ENCODE data around the gene PARP4. TPM values are rescaled to one million over a fixed set of nuclear protein-coding genes. Genes with fewer than 3 reads are reported as not detected.
A peak's percentile ranks its signal among the peaks of the same experiment; 100 is the strongest.
"Not testable (repeated sequence)": the region's sequence is repeated elsewhere in the genome, so short reads cannot be mapped to it uniquely, and the experiment has no call there.

PARP4 gene
- total RNA-seq, 1 donor from 2014 or later, result 11.8 TPM

GRCh38 chr13:24396821-24397220, 115.8 kb downstream of the PARP4 start:
- no peak for TF ChIP-seq CTCF (IDR thresholded peaks at IDR 0.05; ENCODE audit: insufficient read depth, low read length, severe bottlenecking)
- Histone ChIP-seq H3K27me3 (ENCODE audit: control insufficient read depth, insufficient read depth, low read length) (no peaks in the 10 kb centered on the region), H3K36me3 (ENCODE audit: control insufficient read depth, insufficient read depth, low read length) (no peaks in the 10 kb centered on the region), H3K4me3 (ENCODE audit: low read depth, low read length) (no peak overlapping the region)
- FAIRE-seq, result no peak
- no peak for DNase-seq (ENCODE audit: low read depth)

GRCh38 chr13:24392972-24393371, 119.6 kb downstream of the PARP4 start:
- no peaks in the 10 kb centered on the region for H3K36me3 ChIP-seq (ENCODE audit: control insufficient read depth, insufficient read depth, low read length)
- DNase-seq (ENCODE audit: low read depth), result no peak
- H3K27me3 ChIP-seq (ENCODE audit: control insufficient read depth, insufficient read depth, low read length), result no peaks in the 10 kb centered on the region
- no peak overlapping the region for H3K4me3 ChIP-seq (ENCODE audit: low read depth, low read length)
- no peak for TF ChIP-seq CTCF (IDR thresholded peaks at IDR 0.05; ENCODE audit: insufficient read depth, low read length, severe bottlenecking)
- no peak for FAIRE-seq

GRCh38 chr13:24391771-24392683, 120.6 kb downstream of the PARP4 start:
- H3K4me3 ChIP-seq (ENCODE audit: low read depth, low read length); H3K36me3 ChIP-seq (ENCODE audit: control insufficient read depth, insufficient read depth, low read length); DNase-seq (ENCODE audit: low read depth); FAIRE-seq; H3K27me3 ChIP-seq (ENCODE audit: control insufficient read depth, insufficient read depth, low read length): not testable (repeated sequence)

DNA sequence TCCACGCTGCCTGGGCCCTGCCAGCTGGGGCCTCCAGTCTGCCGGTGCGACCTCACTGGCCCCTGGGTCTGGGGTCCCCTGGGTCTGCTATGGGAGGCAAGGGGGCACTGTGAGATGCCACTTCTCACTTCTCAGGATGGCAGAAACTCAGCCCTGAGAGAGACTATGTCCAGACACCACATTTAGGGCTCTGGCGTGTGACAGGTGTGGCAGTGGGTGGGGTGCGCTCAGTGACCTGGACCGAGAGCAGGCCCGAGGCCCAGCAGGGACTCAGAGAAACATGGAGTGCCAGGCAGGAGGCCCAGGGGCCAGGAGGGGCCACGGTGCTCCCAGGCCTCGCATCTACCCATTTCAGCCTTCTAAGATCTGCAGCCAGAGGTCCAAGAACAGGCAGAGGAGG, 121.8 kb downstream of the PARP4 start:
- H3K36me3 ChIP-seq (ENCODE audit: control insufficient read depth, insufficient read depth, low read length); FAIRE-seq; DNase-seq (ENCODE audit: low read depth); H3K27me3 ChIP-seq (ENCODE audit: control insufficient read depth, insufficient read depth, low read length); H3K4me3 ChIP-seq (ENCODE audit: low read depth, low read length): not testable (repeated sequence)

DNA sequence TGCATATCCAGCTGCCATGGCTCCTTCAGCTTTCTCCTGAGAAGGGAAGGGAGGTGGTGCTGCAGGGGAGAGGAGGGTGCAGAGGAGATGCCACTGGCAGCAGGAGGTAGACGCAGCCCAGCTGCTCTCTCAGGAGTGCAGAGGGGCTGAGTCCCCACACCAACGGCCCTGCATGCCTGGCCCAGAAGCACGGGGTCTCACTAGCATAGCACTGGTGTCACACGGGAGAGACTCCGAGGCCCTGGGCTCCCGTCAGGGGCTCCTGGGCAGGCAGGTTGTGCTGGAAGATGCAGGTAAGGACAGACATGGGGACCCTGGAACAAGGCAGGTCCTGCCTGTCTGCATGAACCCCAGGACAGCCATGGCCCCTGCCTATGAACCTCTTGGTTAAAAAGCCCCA, 123.1 kb downstream of the PARP4 start:
- FAIRE-seq (no peak), DNase-seq (ENCODE audit: low read depth) (no peak)
- Histone ChIP-seq H3K27me3 (ENCODE audit: control insufficient read depth, insufficient read depth, low read length) (peaks cover 1% of the 10 kb centered on the region), H3K4me3 (ENCODE audit: low read depth, low read length) (no peak overlapping the region), H3K36me3 (ENCODE audit: control insufficient read depth, insufficient read depth, low read length) (no peaks in the 10 kb centered on the region)
- no peak for TF ChIP-seq CTCF (IDR thresholded peaks at IDR 0.05; ENCODE audit: insufficient read depth, low read length, severe bottlenecking)

DNA sequence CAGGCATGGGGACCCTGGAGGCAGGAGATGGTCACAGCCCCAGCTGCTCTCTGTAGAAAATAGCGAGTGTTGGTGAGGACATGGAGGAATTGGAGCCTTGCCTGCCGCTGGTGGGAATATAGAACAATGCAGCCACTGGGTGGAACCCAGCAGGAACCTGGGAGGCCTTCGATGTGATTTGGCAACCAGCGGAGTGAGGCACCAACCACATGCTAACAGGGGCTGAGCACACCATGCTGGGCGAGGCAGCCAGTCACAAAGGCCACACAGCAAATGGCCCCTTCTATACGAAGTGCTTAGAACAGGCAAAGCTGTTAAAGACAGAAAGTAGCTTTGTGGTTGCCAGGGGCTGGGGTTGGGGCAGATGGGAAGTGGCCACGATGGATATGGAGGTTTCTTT, 123.8 kb downstream of the PARP4 start:
- not testable (repeated sequence) for H3K27me3 ChIP-seq (ENCODE audit: control insufficient read depth, insufficient read depth, low read length); H3K4me3 ChIP-seq (ENCODE audit: low read depth, low read length); DNase-seq (ENCODE audit: low read depth); H3K36me3 ChIP-seq (ENCODE audit: control insufficient read depth, insufficient read depth, low read length)
- FAIRE-seq, result peak; percentile 89

GRCh38 chr13:24386816-24387708, 125.5 kb downstream of the PARP4 start:
- no peaks in the 10 kb centered on the region for H3K36me3 ChIP-seq (ENCODE audit: control insufficient read depth, insufficient read depth, low read length)
- no peak overlapping the region for H3K4me3 ChIP-seq (ENCODE audit: low read depth, low read length)
- peaks cover 1% of the 10 kb centered on the region for H3K27me3 ChIP-seq (ENCODE audit: control insufficient read depth, insufficient read depth, low read length)
- DNase-seq (ENCODE audit: low read depth) (no peak), FAIRE-seq (peak; percentile 66)
- no peak for TF ChIP-seq CTCF (IDR thresholded peaks at IDR 0.05; ENCODE audit: insufficient read depth, low read length, severe bottlenecking)

All from bronchial epithelial cell (primary cell).